CD4-positive, alpha-beta T cell treated with Interleukin-6 for 4 hours (primary cell): ENCODE results near the gene PLCB1.
"Not testable (repeated sequence)": the region's sequence is repeated elsewhere in the genome, so short reads cannot be mapped to it uniquely, and the experiment has no call there.

Source experiments
- DNase-seq: peaks from one replicate; pipeline ENCODE4 v3.0.0-alpha.2; 2020; ENCODE audit warnings: mixed read lengths

The PLCB1 gene

DNA sequence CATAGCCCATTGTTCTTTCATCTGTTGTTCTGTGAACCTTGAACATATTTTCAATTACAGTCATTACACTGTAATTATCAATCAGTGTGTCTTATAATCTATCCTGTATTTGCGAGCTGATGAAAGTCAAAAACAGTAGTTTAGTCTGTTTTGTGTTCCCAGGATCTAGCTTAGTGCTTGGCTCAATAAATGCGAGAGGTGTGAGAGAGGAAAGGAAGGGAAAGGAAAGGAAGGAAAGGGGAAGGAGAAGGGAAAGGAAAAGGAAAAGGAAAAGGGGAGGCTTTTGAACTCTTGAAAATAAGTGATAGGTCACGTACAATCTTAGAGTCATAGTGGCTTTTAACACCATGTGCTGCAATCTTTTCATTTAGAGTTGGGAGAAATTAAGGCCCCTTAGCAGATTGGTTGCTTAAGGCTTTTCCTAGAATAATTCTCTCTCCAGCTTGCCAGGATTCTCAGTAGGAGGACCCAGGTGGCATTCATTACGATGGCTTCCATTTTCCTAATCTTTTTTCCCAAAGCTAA, 503.0 kb downstream of the PLCB1 start:
- no peak for DNase-seq

DNA sequence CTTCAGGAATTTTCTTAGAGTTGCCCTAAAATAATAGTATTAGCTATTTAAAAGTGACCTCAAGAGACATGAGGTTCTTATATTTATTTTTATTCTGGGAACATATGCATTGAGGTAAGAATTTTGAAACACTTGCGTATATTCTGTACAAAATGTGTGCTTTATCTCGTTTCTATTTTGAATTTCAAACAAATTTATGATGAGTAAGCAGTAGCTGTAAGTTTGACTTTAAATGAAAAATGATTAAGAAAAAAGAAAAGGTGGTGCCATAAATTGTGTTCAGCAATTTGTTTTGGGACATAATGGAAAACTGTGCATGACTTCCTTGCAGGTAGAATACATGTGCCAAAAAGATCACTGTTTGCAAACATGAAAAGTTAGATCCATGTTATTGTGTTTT, 503.8 kb downstream of the PLCB1 start:
- no peak for DNase-seq

DNA sequence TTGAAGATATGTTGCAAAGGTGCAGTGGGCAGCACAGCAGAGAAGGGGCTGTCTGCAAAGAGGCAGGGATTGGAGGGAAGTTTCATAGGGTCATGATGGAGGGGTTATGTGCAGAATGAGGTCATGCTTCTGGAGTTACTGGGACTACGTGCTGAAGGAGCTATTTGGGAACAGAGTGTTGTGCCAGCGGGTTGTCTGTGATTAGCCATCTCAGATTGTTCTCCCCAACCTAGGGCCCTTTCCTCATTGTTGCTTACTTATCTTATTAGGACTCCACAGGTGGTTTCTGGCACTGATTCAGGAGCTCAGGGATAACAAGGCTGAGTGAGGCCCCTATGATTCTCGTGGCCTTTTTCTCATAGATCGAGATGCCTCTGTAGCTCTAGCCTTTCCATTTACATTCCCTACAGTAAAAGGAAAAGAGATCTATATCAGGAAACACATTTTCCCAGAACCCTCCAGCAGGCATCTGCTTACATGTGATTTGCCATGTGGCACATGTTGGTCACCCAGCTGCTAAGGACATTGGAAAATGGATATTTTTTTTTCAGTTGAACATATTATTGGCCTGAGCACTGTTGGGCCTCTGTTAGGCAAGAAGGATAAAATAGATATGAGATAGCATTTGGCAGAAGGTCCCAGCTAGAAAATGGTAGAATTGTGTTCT, 507.2 kb downstream of the PLCB1 start:
- no peak for DNase-seq

DNA sequence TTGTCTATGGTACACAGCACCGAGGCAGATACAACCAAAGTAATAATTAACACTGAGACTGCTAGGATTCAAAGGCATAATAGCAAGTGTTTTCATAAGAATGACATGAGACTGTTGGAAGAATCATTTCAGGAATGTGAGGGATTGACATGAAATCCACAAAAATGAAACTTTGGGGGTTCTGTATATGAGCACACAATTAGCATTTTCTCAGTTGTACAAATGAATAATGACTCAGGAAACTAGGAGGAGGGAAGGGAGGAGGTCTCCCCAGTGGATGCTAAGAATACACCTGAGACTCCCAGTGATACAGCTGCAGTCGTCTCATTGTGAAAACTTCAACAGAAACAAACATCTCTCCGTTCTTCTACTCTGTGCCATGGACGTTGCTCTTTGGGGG, 508.4 kb downstream of the PLCB1 start:
- no peak for DNase-seq

DNA sequence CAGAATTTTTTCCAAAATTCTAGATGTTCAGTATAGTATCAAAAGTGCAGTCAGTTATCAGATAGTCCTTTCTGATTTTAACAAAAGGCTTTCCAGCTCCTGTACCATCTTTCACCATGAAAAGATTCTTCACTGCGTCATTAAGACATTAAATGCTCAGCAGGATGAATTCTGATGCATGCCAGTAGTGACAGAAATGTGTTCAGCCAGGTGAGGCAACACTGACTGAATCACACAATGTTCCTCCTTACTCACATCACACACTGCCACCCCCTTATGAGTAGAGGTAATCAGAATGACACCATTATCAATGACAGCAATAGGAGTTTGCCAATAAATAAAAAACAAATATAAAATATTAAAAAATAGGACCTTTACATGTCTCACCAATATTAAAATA, 510.2 kb downstream of the PLCB1 start:
- DNase-seq, result no peak

DNA sequence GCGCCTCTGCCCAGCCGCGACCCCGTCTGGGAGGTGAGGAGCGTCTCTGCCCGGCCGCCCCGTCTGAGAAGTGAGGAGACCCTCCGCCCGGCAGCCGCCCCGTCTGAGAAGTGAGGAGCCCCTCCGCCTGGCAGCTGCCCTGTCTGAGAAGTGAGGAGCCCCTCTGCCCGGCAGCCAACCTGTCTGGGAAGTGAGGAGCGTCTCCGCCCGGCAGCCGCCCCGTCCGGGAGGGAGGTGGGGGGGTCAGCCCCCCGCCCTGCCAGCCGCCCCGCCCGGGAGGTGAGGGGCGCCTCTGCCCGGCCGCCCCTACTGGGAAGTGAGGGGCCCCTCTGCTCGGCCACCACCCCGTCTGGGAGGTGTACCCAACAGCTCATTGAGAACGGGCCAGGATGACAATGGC, 512.4 kb downstream of the PLCB1 start:
- not testable (repeated sequence) for DNase-seq

DNA sequence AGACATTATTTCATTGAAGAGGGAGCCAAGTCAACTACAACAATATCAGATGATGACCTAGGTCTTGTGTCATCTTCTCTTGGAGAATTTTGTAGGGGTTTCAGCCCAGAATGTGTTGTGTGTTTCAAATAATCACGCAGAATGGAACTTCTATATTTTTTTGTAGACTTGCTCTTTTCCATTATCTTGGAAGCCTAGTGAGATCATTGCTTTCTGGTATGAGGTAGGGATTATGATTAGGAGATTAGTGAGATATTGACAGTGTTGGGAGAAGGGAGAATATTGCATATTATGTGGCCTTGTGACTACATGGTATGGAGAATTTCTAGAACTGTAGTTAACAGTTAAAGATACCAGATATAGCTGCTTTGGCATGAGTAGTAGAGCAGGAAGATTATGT, 513.3 kb downstream of the PLCB1 start:
- no peak for DNase-seq

DNA sequence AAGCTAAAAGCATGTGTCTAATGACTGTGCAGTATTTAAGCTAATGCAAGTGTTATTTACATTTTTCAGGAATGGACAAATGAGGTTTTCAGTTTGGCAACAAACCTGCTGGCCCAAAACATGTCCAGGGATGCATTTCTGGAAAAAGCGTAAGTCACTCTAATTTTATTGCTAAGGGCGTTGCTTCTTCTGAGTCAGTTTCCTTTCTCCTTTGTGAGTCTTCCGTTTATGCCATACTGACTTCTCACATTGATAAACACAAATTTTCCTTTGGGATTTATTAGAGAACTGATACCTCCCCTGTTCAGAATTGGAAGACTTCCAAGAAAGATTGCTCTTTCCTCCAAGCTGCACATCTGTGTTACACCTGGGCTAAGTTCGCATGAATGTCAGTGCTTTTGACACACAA, 514.0 kb downstream of the PLCB1 start:
- DNase-seq, result no peak

DNA sequence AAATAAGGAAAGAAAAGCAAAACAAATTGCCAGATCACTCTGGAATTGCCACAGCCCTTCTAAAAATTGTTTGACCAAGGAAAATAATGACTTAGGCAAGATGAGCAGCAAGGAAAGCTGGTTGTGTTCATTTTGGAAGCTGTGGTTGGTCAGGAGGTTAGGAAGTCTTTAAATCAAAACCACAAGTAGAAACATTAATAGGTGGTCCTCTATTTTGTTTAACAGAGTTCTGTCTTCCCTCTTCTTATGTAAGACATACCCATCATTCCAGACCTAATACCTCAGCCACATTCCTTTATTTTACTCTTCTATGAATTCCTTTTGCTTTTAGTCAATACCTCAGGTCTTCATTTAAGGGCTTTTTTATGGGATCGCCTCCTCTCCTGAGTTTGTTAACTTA, 514.6 kb downstream of the PLCB1 start:
- no peak for DNase-seq

DNA sequence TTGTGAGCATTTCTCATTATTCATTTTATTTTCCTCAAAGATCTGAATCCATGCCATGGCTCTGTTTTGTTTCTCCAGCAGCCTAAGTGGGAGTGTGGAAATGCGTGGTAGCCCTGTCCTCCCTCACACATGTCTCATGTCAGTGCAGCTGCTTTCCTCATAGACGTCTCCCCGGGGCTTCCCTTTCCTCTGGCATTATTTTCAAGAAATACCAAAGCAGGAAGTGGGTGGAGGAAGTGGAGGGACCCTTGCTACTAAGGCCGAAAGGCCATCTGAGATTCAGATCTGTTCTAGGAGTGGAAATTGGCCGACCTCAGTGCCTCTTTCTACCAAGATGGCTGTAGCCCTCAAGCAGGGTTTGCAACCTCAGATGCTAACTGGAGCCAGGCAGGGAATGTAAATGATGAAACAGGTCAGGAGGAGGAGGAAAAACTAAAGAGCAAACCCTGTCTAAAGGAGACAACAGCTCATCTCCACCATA, 515.9 kb downstream of the PLCB1 start:
- DNase-seq, result no peak

DNA sequence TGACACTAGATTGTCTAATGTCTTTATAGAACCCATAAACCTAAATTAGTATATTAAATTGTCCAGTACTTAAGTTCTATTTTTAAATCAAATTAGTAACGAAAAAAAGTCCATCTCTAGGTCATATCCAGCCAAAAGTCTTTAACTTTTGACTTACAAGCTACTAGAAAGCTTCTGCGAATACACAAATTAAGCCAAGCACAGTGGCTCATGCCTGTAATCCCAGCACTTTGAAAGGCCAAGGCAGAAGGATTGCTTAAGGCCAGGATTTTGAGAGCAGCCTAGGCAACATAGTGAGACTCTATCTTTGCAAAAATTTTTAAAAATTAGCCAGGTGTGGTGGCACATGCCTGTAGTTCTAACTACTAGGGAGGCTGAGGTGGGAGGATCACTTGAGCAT, 516.4 kb downstream of the PLCB1 start:
- no peak for DNase-seq

DNA sequence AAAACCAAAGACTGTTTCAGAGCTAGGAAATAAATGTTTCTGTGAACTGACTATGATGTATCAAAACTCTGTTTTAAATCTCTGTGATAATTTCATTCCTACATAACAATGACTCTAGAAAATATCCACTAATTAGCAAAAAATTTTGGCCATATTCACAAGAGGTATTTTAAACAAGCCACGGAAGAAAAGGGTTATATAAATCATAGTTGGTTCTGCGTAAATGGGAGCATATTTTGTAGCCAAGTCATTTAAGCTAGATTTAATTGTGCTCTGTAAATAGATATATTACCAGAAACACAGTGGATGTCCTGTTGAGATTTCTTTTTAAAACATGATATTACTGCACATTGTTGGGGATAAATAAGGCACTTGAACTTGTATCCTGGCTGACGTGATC, 520.3 kb downstream of the PLCB1 start:
- no peak for DNase-seq

DNA sequence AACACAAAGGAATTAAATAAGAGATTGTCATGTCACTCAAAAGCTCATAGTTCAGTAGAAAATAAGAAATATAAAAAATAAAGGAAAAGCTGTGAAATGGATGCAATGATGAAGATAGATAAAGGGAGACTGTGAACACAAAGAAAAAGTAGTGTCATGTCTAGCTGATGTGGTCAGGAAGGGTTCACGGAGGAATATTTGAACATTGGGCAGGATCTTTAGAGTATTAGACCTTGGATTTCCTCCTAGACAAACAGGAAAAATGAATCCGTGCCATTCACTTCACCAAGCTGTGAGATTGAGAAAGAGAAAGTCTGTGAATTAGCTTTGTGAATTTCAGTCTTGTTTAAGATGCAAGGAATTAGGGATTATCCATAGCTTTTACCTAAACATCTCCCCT, 522.4 kb downstream of the PLCB1 start:
- DNase-seq, result no peak

DNA sequence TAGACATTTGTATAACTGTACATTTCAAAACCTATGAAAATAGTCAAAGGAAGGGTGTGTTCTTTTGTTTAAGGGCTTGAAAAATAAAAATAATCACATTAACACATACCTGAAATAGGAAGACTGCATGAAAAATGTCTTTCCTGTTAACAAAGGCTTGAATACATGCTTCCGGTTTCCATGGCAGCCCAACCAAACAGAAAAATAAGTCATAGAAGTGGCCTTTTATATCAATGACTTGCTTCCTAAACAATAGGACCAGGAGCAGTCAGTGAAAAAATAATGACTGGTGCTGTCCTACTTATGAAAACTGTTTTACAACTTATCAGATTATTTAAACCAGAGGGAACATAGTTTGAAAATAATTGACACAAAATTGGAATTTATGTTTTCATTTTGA, 524.3 kb downstream of the PLCB1 start:
- no peak for DNase-seq

DNA sequence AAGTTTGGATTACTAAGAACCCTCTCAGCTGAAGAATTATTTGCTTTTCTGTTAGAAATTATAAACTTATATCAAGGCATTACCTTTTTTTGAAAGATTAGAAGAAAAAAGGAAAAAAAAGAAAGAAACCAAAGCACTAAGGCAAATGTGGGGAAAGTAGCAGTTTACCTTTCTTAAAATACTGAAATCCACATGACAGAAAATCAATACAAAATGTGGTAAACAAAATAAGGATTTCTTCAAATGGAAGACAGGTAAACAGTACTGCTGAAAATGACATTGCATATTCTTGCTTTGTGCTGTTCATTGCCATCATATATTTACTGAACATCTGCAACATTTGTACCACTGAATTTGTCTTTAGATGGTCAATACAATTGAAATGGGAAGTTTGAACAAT, 525.6 kb downstream of the PLCB1 start:
- DNase-seq, result no peak

DNA sequence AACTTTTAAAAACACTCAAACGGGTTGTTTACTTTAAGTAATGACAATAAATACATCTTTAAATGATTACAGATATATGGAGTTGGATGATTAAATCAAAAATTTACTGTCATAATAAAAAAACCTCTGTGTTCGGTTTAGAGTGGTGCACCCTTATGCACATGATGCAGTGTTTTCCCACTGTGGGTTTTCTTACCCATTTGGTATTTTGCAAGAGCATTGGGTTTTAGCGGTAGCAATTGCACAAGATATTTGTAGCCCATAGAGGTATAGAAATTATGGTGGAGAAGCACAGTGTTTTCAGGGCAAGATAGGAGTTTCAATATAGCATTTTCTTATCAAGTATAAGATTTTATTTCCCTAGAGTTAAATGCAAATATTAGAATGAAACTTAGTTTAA, 526.0 kb downstream of the PLCB1 start:
- DNase-seq, result no peak

DNA sequence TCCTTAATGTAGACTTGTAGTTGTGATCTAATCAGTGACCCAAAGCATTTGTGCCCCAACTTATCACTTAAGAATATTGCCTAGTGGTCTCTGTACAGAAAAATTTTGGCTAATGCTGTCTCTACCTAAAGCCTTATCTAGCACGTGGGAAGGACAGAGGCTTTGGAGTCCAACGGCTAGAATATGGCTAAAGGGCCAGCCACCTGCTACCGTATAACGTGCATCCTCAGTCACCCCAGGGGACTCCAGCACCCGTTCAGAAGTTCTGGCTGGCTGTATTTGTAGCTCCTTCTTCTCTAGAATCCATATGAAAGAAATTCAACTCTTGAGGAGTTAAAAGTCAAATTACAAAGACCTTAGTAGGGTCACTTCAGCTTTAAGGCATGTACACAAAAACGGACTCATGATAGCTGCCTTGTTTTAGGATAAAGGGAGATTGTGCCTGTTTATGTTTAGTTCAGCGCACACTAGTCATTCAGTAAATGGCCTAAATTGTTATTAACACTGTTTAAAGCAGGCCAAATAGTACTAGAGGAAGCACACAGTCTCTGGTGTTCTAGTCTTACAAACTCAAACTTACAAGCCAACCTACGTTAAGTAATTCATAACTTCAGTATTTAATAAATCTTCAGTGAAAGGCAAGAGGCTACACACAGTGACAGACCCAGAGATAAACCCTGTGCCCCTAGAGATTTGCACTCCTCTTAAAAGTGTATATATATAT, 529.3 kb downstream of the PLCB1 start:
- DNase-seq, result no peak

DNA sequence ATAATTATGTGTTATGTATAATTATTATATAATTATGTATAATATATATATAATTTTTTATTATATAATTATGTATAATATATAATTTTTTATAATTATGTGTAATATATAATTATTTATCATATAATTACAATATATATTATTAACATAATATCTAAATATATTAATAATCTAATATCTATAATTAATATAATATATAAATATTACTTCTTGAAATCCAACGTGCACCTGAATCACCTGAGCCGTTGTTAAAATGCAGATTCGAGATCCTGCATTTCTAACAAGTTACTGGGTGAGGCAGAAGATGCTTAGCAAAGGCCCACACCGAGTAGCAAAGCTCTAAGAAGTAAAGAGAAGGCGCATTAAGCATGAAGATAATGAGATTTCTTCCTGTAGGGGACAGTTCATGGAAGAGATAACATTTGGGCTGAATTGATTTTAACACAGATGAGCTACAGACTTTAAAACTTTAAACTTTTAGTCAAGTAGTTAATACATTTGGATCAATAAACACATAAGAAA, 530.4 kb downstream of the PLCB1 start:
- no peak for DNase-seq

DNA sequence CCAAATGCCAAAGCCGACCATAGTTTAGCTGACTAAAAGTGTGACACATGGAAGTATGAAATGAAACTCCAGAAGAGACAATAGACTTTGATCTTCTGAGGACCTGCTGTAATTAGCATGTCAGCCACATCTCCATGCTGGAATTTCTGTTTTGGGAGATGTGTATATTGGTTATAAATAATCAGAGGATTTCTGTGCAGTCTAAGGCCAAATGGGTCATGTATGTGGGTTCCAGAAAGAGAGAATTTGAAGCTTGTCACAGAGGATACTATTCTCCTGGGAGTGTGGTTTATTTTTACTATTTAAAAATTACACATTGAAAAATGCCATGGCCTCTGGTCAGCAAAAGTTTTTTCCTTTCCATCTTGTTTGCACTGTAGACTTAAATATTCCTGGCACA, 531.4 kb downstream of the PLCB1 start:
- DNase-seq, result no peak

DNA sequence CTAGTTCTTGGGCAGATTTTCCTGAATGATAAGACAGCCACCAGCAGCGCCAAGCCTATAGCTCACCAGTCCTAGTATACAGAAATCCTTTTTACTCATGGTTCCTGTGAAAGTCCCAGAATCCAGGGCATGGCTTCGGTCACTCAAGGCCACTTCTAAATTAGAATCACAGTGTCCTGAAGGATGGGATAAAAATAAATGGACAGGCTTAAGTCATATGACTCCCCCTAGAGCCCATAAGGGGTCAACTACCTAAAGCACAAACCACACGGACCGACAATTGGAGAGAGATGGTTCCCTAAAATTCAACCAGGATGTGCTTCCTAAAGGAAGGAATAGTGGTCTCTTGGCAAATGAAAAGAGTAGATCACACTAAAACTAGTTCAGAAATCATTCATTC, 532.7 kb downstream of the PLCB1 start:
- DNase-seq, result no peak

DNA sequence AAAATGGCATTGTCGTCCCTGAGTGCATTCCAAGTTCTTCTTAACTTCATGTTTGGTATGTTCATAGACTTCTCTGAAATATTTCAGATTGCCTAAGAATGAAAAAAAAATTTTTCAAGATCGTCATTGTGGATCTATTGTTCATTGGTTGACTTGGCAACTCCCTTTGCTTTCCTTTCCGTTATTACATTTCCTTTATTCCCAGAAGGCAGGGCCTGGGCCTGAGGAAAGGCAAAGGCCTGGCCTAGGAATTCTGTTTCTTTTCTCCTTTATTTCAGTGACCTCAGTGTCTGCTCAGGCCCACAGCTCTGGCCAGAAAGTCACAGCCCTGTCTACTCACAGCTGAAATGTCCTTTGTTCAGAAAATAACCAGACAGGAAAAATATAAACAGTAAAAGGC, 535.2 kb downstream of the PLCB1 start:
- no peak for DNase-seq

DNA sequence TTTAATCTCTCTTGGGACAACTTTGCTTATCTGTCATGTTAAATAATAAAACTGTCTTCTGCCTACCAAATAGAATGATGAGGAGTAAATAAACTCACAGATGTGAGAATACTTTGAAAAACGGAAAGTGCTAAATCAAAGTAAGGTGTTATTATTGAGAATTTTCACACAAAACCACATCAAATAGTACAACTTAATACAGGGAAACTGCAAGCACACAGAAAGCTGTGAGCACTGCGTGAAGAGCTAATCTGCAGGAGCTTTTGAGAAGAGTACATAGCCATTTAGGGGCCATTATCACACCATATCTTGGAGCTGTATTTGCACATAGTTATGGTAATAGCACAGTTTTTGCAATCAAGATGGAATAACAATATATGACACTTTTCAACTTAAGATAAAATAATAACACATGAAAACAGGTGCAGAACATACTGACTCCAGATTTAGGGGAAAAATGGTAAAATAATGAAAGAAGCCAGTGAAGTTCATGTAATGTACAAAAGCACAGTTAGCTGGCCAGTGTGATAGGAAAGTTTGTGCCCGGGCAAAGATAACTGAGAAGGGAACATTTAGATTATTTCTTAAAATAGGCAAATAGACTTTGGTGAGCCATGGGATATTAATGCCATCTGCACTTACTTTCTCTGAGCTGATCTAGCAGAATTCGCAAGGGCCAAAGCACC, 538.3 kb downstream of the PLCB1 start:
- DNase-seq, result no peak

DNA sequence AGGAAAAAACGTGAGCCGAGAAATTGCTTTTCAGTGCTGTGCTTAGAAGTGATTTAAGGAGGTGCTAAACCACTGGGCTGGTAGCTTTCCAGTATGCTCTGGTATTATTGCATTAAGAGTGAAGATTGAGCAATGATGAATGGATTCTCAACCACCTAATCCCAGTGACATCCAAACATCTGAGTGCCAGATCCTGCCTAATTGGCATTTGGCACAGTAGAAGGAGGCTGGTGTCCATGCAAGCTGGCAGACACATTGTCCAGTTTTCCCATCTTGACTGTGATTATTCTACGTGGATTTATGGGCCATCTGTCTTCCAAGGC, 538.8 kb downstream of the PLCB1 start:
- DNase-seq, result no peak
